ENCODE data around the gene TMEM108. TPM values are rescaled to one million over a fixed set of nuclear protein-coding genes. Genes with fewer than 3 reads are reported as not detected.

The TMEM108 gene
- total RNA-seq, 4 donors from 2014 or later = 0.70 to 4.0 (median 1.4) TPM

- no peak overlapping the region for H3K4me3 ChIP-seq
- no peaks in the 10 kb centered on the region for H3K4me1 ChIP-seq
- DNase-seq (ENCODE audit: low spot score in 2 of 2) = no peak
- TF ChIP-seq POLR2AphosphoS5 (IDR thresholded peaks at IDR 0.05) = no peak
- no peak for TF ChIP-seq CTCF (IDR thresholded peaks at IDR 0.05)
- TF ChIP-seq EP300 (IDR thresholded peaks at IDR 0.05) = no peak
- no peaks in the 10 kb centered on the region for H3K9me3 ChIP-seq
- no peaks in the 10 kb centered on the region for H3K27me3 ChIP-seq
- WGBS = 93% methylated on average over 1 of the region's 1 CpG
- no peak overlapping the region for H3K27ac ChIP-seq
- no peaks in the 10 kb centered on the region for H3K36me3 ChIP-seq
Observed at GRCh38 chr3:133246119-133246518, 207.9 kb downstream of the TMEM108 start.

- no peaks in the 10 kb centered on the region for H3K4me1 ChIP-seq
- no peaks in the 10 kb centered on the region for H3K27me3 ChIP-seq
- H3K4me3 ChIP-seq = no peak overlapping the region
- no peak for DNase-seq (ENCODE audit: low spot score in 2 of 2)
- H3K36me3 ChIP-seq = no peaks in the 10 kb centered on the region
- TF ChIP-seq EP300 (IDR thresholded peaks at IDR 0.05) = no peak
- no peak for TF ChIP-seq POLR2A (IDR thresholded peaks at IDR 0.05)
- no peak overlapping the region for H3K27ac ChIP-seq
- no peaks in the 10 kb centered on the region for H3K9me3 ChIP-seq
Observed at GRCh38 chr3:133246773-133247172, 208.6 kb downstream of the TMEM108 start.

DNA sequence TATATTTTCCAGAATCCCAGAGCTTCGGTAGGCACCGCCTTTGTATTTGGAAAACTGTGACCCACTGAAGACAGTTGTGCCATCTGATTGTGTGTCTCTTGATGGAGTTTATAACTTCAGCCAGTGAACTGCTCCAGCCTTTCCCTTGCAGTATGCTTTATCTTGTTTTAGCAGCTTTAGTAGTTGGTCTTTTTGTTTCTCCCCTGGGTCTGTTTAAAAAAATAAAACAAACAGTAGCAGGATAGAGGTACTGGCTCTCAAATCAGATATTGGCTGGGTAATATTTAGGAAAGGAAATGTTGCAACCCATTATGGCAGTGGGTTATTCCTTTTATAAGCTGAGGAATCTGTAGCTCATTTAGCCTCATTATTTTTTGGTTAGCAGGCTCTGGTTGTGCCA, 210.2 kb downstream of the TMEM108 start:
- Histone ChIP-seq H3K27me3 (no peaks in the 10 kb centered on the region), H3K36me3 (no peaks in the 10 kb centered on the region), H3K4me3 (no peak overlapping the region), H3K9me3 (no peaks in the 10 kb centered on the region), H3K4me1 (no peaks in the 10 kb centered on the region), H3K27ac (no peak overlapping the region)
- 92% methylated on average over 2 of the region's 2 CpGs for WGBS
- DNase-seq (ENCODE audit: low spot score in 2 of 2) = no peak
- TF ChIP-seq CTCF (IDR thresholded peaks at IDR 0.05) (no peak), POLR2A (IDR thresholded peaks at IDR 0.05) (no peak), EP300 (IDR thresholded peaks at IDR 0.05) (no peak), POLR2AphosphoS5 (IDR thresholded peaks at IDR 0.05) (no peak)

- no peaks in the 10 kb centered on the region for H3K27me3 ChIP-seq
- no peaks in the 10 kb centered on the region for H3K36me3 ChIP-seq
- H3K4me1 ChIP-seq = no peaks in the 10 kb centered on the region
- H3K27ac ChIP-seq = no peak overlapping the region
- no peaks in the 10 kb centered on the region for H3K9me3 ChIP-seq
- 88% methylated on average over 2 of the region's 2 CpGs for WGBS
- no peak overlapping the region for H3K4me3 ChIP-seq
- TF ChIP-seq CTCF (IDR thresholded peaks at IDR 0.05) (no peak), POLR2A (IDR thresholded peaks at IDR 0.05) (no peak), EP300 (IDR thresholded peaks at IDR 0.05) (no peak), POLR2AphosphoS5 (IDR thresholded peaks at IDR 0.05) (no peak)
- no peak for DNase-seq (ENCODE audit: low spot score in 2 of 2)
Observed at GRCh38 chr3:133249490-133249889, 211.3 kb downstream of the TMEM108 start.

GRCh38 chr3:133254151-133254550, 216.0 kb downstream of the TMEM108 start:
- Histone ChIP-seq H3K36me3 (no peaks in the 10 kb centered on the region), H3K9me3 (no peaks in the 10 kb centered on the region), H3K4me3 (no peak overlapping the region), H3K27me3 (no peaks in the 10 kb centered on the region), H3K27ac (no peak overlapping the region), H3K4me1 (peaks cover 6% of the 10 kb centered on the region)
- 97% methylated on average over 2 of the region's 2 CpGs for WGBS
- TF ChIP-seq CTCF (IDR thresholded peaks at IDR 0.05) (no peak), POLR2AphosphoS5 (IDR thresholded peaks at IDR 0.05) (no peak), POLR2A (IDR thresholded peaks at IDR 0.05) (no peak), EP300 (IDR thresholded peaks at IDR 0.05) (no peak)
- DNase-seq (ENCODE audit: low spot score in 2 of 2) = no peak

DNA sequence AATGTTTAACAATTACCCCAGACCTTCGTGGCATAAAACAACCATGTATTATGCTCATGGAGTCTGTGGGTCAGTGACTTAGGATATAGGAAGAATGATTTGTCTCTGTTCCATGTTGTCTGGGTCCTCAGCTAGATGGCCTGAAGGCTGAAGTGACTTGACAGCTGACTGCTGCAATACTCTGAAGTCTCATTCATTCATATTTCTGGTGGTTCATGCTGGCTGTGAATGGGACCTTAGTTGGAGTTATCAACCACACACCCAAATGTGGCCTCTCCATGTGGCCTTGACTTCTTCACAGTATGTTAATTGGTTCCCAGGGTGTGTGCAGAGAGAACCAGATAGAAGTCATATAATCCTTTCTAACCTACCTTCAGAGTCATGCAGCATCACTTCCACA, 216.5 kb downstream of the TMEM108 start:
- TF ChIP-seq EP300 (IDR thresholded peaks at IDR 0.05) (no peak), CTCF (IDR thresholded peaks at IDR 0.05) (no peak), POLR2AphosphoS5 (IDR thresholded peaks at IDR 0.05) (no peak), POLR2A (IDR thresholded peaks at IDR 0.05) (no peak)
- DNase-seq (ENCODE audit: low spot score in 2 of 2) = no peak
- no peaks in the 10 kb centered on the region for H3K36me3 ChIP-seq
- H3K27ac ChIP-seq = no peak overlapping the region
- H3K9me3 ChIP-seq = no peaks in the 10 kb centered on the region
- H3K27me3 ChIP-seq = no peaks in the 10 kb centered on the region
- WGBS = 90% methylated on average over 1 of the region's 1 CpG
- H3K4me3 ChIP-seq = no peak overlapping the region
- H3K4me1 ChIP-seq = peaks cover 9% of the 10 kb centered on the region

All from suprapubic skin (tissue), 4 donors.